NCI-H69 (cell line): ENCODE data around the gene FOXO3B.
"Not testable (repeated sequence)": the region's sequence is repeated elsewhere in the genome, so short reads cannot be mapped to it uniquely, and the experiment has no call there.

ENCODE experiments used
- DNase-seq: peaks from one replicate; lab custom pipeline; 2025; lab: John Stamatoyannopoulos, UW

The FOXO3B gene

GRCh38 chr17:18681767-18682571, at the start of gene FOXO3B:
Gene FOXO3B, minus strand, starts transcription at chr17:18682314. Its CDS starts 663 bp downstream, at chr17:18681651.
- peak; percentile 66 for DNase-seq

- not testable (repeated sequence) for DNase-seq
Observed at GRCh38 chr17:18723509-18723908, 41.4 kb upstream of the FOXO3B start.

GRCh38 chr17:18722612-18723011, 40.5 kb upstream of the FOXO3B start:
- not testable (repeated sequence) for DNase-seq

- not testable (repeated sequence) for DNase-seq
Observed at GRCh38 chr17:18721775-18722547, 39.8 kb upstream of the FOXO3B start.

- DNase-seq: not testable (repeated sequence)
Observed at GRCh38 chr17:18719428-18720110, 37.5 kb upstream of the FOXO3B start.

- DNase-seq: peak; percentile 65
Observed at GRCh38 chr17:18718643-18719427, 36.7 kb upstream of the FOXO3B start.

GRCh38 chr17:18712354-18712999, 30.4 kb upstream of the FOXO3B start:
- peak; percentile 36 for DNase-seq

GRCh38 chr17:18708215-18708614, 26.1 kb upstream of the FOXO3B start:
- DNase-seq: not testable (repeated sequence)

GRCh38 chr17:18705955-18706354, 23.8 kb upstream of the FOXO3B start:
- DNase-seq: not testable (repeated sequence)

GRCh38 chr17:18698473-18699103, 16.5 kb upstream of the FOXO3B start:
- DNase-seq: not testable (repeated sequence)

GRCh38 chr17:18695143-18695542, 13.0 kb upstream of the FOXO3B start:
- not testable (repeated sequence) for DNase-seq

GRCh38 chr17:18682668-18683067, 554 bp upstream of the FOXO3B start:
- DNase-seq: not testable (repeated sequence)

- not testable (repeated sequence) for DNase-seq
Observed at GRCh38 chr17:18677381-18677780, 4.7 kb downstream of the FOXO3B start.

- not testable (repeated sequence) for DNase-seq
Observed at GRCh38 chr17:18676928-18677327, 5.2 kb downstream of the FOXO3B start.

- not testable (repeated sequence) for DNase-seq
Observed at GRCh38 chr17:18672395-18673227, 9.5 kb downstream of the FOXO3B start.

- DNase-seq: not testable (repeated sequence)
Observed at GRCh38 chr17:18668625-18669024, 13.5 kb downstream of the FOXO3B start.

- DNase-seq: not testable (repeated sequence)
Observed at GRCh38 chr17:18667535-18667934, 14.6 kb downstream of the FOXO3B start.

GRCh38 chr17:18666326-18666725, 15.8 kb downstream of the FOXO3B start:
- not testable (repeated sequence) for DNase-seq

- not testable (repeated sequence) for DNase-seq
Observed at GRCh38 chr17:18661924-18662624, 20.0 kb downstream of the FOXO3B start.
